ENCODE measurements around the gene MIEF1. TPM values are rescaled to one million over a fixed set of nuclear protein-coding genes. Genes with fewer than 3 reads are reported as not detected.

MIEF1 gene
- polyA plus RNA-seq, 6 donors from 2014 or later = 8.7 to 29.8 (median 19.2) TPM

- ATAC-seq (ENCODE audit: low read depth in 2 of 2) (no peak), DNase-seq (no peak)
- Mint-ChIP-seq H3K27ac (peak overlapping the region in 2 of 6 donors; percentile 51 to 84), H3K9me3 (no peaks in the 10 kb centered on the region), H3K27me3 (peaks cover 0 to under 1% (median 0%) of the 10 kb centered on the region in 3 donors), H3K36me3 (no peaks in the 10 kb centered on the region), H3K4me1 (peaks cover 49 to 87% (median 70%) of the 10 kb centered on the region in 3 donors), H3K4me3 (peak overlapping the region in 1 of 8 donors; percentile 21)
Observed at GRCh38 chr22:39463931-39464390, 38.1 kb upstream of the MIEF1 start.

- Mint-ChIP-seq H3K4me1 (peaks cover 51 to 95% (median 73%) of the 10 kb centered on the region in 3 donors), H3K27me3 (no peaks in the 10 kb centered on the region), H3K4me3 (peak overlapping the region in 7 of 8 donors; percentile 37 to 71 (median 50)), H3K9me3 (no peaks in the 10 kb centered on the region), H3K27ac (peak overlapping the region in 1 of 6 donors; percentile 26), H3K36me3 (no peaks in the 10 kb centered on the region)
- DNase-seq = no peak
- no peak for ATAC-seq (ENCODE audit: low read depth in 2 of 2)
Observed at GRCh38 chr22:39466228-39467006, 35.7 kb upstream of the MIEF1 start.

GRCh38 chr22:39467390-39467895 lies 34.6 kb upstream of the MIEF1 start:
- H3K9me3 Mint-ChIP-seq = no peaks in the 10 kb centered on the region
- no peak for ATAC-seq (ENCODE audit: low read depth in 2 of 2)
- H3K27me3 Mint-ChIP-seq = no peaks in the 10 kb centered on the region
- peak overlapping the region in 2 of 8 donors; percentile 37 to 54 for H3K4me3 Mint-ChIP-seq
- peaks cover 51 to 95% (median 73%) of the 10 kb centered on the region in 3 donors for H3K4me1 Mint-ChIP-seq
- no peak for DNase-seq
- H3K36me3 Mint-ChIP-seq = no peaks in the 10 kb centered on the region
- H3K27ac Mint-ChIP-seq = peak overlapping the region in 1 of 6 donors; percentile 69

GRCh38 chr22:39468487-39469325 lies 33.4 kb upstream of the MIEF1 start:
- no peak for ATAC-seq (ENCODE audit: low read depth in 2 of 2)
- peak overlapping the region in 4 of 6 donors; percentile 33 to 89 (median 68) for H3K27ac Mint-ChIP-seq

GRCh38 chr22:39469326-39469680 lies 32.8 kb upstream of the MIEF1 start:
- no peak for DNase-seq
- peaks cover 52 to 92% (median 66%) of the 10 kb centered on the region in 3 donors for H3K4me1 Mint-ChIP-seq
- H3K4me3 Mint-ChIP-seq = no peak overlapping the region
- ATAC-seq (ENCODE audit: low read depth in 2 of 2) = no peak
- peak overlapping the region in 3 of 6 donors; percentile 50 to 63 (median 50) for H3K27ac Mint-ChIP-seq
- H3K9me3 Mint-ChIP-seq = no peaks in the 10 kb centered on the region
- no peaks in the 10 kb centered on the region for H3K36me3 Mint-ChIP-seq
- no peaks in the 10 kb centered on the region for H3K27me3 Mint-ChIP-seq

More at GRCh38 chr22:39468487-39469325, 33.4 kb upstream of the MIEF1 start:
- Mint-ChIP-seq H3K4me3 (peak overlapping the region in 2 of 8 donors; percentile 10 to 44), H3K36me3 (no peaks in the 10 kb centered on the region), H3K9me3 (no peaks in the 10 kb centered on the region), H3K4me1 (peaks cover 57 to 95% (median 70%) of the 10 kb centered on the region in 3 donors), H3K27me3 (no peaks in the 10 kb centered on the region)
- DNase-seq = no peak

GRCh38 chr22:39469681-39470450 lies 32.2 kb upstream of the MIEF1 start:
- DNase-seq (no peak), ATAC-seq (ENCODE audit: low read depth in 2 of 2) (no peak)
- Mint-ChIP-seq H3K4me1 (peaks cover 52 to 88% (median 62%) of the 10 kb centered on the region in 3 donors), H3K9me3 (no peaks in the 10 kb centered on the region), H3K27me3 (no peaks in the 10 kb centered on the region), H3K4me3 (peak overlapping the region in 1 of 8 donors; percentile 23), H3K27ac (peak overlapping the region in 5 of 6 donors; percentile 50 to 97 (median 56)), H3K36me3 (no peaks in the 10 kb centered on the region)

GRCh38 chr22:39470451-39471291 lies 31.4 kb upstream of the MIEF1 start:
- H3K4me3 Mint-ChIP-seq = peak overlapping the region in 3 of 8 donors; percentile 23 to 37 (median 35)
- H3K27me3 Mint-ChIP-seq = no peaks in the 10 kb centered on the region
- no peaks in the 10 kb centered on the region for H3K9me3 Mint-ChIP-seq
- H3K4me1 Mint-ChIP-seq = peaks cover 46 to 80% (median 54%) of the 10 kb centered on the region in 3 donors
- no peak for DNase-seq
- H3K27ac Mint-ChIP-seq = peak overlapping the region in 2 of 6 donors; percentile 50 to 97
- H3K36me3 Mint-ChIP-seq = no peaks in the 10 kb centered on the region
- no peak for ATAC-seq (ENCODE audit: low read depth in 2 of 2)

- peak overlapping the region in 4 of 6 donors; percentile 63 to 96 (median 74) for H3K27ac Mint-ChIP-seq
- no peaks in the 10 kb centered on the region for H3K36me3 Mint-ChIP-seq
- no peaks in the 10 kb centered on the region for H3K9me3 Mint-ChIP-seq
- ATAC-seq (ENCODE audit: low read depth in 2 of 2) (peak; percentile 41 to 57), DNase-seq (no peak)
- peak overlapping the region in 6 of 8 donors; percentile 51 to 81 (median 60) for H3K4me3 Mint-ChIP-seq
- H3K4me1 Mint-ChIP-seq = peaks cover 45 to 71% (median 46%) of the 10 kb centered on the region in 3 donors
- H3K27me3 Mint-ChIP-seq = no peaks in the 10 kb centered on the region
Observed at GRCh38 chr22:39471381-39472141, 30.5 kb upstream of the MIEF1 start.

GRCh38 chr22:39472570-39473556 lies 29.2 kb upstream of the MIEF1 start:
- Mint-ChIP-seq H3K27ac (peak overlapping the region in 5 of 6 donors; percentile 20 to 87 (median 43)), H3K36me3 (no peaks in the 10 kb centered on the region), H3K4me3 (peak overlapping the region in 6 of 8 donors; percentile 7 to 76 (median 59)), H3K4me1 (peaks cover 35 to 58% (median 35%) of the 10 kb centered on the region in 3 donors), H3K9me3 (no peaks in the 10 kb centered on the region), H3K27me3 (no peaks in the 10 kb centered on the region)
- DNase-seq (peak; percentile 27), ATAC-seq (ENCODE audit: low read depth in 2 of 2) (peak; percentile 80)

GRCh38 chr22:39473851-39474250 lies 28.2 kb upstream of the MIEF1 start:
- no peak overlapping the region for H3K4me3 Mint-ChIP-seq
- no peak for DNase-seq
- no peaks in the 10 kb centered on the region for H3K36me3 Mint-ChIP-seq
- no peak for ATAC-seq (ENCODE audit: low read depth in 2 of 2)
- peak overlapping the region in 1 of 6 donors; percentile 43 for H3K27ac Mint-ChIP-seq
- H3K27me3 Mint-ChIP-seq = no peaks in the 10 kb centered on the region
- H3K9me3 Mint-ChIP-seq = no peaks in the 10 kb centered on the region
- H3K4me1 Mint-ChIP-seq = peaks cover 28 to 48% (median 29%) of the 10 kb centered on the region in 3 donors

Measured in naive B cell (primary cell).